ENCODE measurements around the gene KIFC1. TPM values are rescaled to one million over a fixed set of nuclear protein-coding genes. Genes with fewer than 3 reads are reported as not detected.

Gene KIFC1
- total RNA-seq, 4 donors from 2014 or later = 0.64 to 1.4 TPM; not detected in 2

DNA sequence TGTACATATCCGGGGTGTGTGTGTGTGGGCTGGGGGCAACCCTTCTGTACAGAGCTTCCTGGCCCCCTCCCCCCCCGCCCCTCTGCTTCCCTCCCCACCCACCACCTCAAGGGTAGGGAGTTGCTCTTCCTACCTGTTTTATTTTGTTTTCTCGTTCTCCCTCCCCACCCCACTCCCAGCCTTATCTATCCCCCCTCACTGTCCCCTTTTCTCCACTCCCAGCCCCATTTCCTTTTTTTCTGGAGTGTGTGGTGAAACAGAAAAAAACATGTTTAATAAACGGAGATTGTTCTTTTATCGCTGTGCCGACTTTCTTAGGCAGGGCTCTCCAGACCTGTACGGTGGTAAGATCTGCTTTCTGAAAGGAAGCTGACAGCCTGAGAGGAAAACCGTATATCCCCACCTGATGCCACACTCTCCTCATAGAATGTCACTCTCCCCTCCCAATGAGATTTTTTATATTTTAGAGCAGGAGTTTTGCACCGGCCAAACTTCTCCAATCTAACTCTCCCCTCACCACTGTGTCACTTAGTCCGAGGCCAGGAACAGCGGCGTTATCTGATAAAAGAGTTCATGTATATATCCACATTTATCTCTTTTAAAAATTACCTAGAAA lies 61.9 kb downstream of the KIFC1 start:
- Histone ChIP-seq H3K27me3 (no peaks in the 10 kb centered on the region), H3K36me3 (peaks cover 0 to 16% of the 10 kb centered on the region in 2 donors), H3K4me1 (peaks cover 10 to 18% of the 10 kb centered on the region in 2 donors), H3K4me3 (peak overlapping the region; percentile 70 to 87 (median 86)), H3K9me3 (no peaks in the 10 kb centered on the region), H3K27ac (peak overlapping the region; percentile 80 to 87 (median 84))
- ATAC-seq (no peak), DNase-seq (no peak)
- TF ChIP-seq, protein P1, sequence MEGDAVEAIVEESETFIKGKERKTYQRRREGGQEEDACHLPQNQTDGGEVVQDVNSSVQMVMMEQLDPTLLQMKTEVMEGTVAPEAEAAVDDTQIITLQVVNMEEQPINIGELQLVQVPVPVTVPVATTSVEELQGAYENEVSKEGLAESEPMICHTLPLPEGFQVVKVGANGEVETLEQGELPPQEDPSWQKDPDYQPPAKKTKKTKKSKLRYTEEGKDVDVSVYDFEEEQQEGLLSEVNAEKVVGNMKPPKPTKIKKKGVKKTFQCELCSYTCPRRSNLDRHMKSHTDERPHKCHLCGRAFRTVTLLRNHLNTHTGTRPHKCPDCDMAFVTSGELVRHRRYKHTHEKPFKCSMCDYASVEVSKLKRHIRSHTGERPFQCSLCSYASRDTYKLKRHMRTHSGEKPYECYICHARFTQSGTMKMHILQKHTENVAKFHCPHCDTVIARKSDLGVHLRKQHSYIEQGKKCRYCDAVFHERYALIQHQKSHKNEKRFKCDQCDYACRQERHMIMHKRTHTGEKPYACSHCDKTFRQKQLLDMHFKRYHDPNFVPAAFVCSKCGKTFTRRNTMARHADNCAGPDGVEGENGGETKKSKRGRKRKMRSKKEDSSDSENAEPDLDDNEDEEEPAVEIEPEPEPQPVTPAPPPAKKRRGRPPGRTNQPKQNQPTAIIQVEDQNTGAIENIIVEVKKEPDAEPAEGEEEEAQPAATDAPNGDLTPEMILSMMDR (IDR thresholded peaks at IDR 0.05 in 4 of 5, conservative IDR thresholded peaks at IDR 0.05 in 1 of 5) = no peak
- no peak for TF ChIP-seq POLR2A (IDR thresholded peaks at IDR 0.05)
- in situ Hi-C loops (cut with MboI; ENCODE audit: low sequenced_read_pairs in 4 of 4) (no loop called here), intact Hi-C loops (cut with DNase I; ENCODE audit: low total_unique reads) (loop anchor here (1.0 to 10.0 kb wide), 2 partner anchors 62 to 121 kb away; partner anchors contain the start of gene KIFC1)

DNA sequence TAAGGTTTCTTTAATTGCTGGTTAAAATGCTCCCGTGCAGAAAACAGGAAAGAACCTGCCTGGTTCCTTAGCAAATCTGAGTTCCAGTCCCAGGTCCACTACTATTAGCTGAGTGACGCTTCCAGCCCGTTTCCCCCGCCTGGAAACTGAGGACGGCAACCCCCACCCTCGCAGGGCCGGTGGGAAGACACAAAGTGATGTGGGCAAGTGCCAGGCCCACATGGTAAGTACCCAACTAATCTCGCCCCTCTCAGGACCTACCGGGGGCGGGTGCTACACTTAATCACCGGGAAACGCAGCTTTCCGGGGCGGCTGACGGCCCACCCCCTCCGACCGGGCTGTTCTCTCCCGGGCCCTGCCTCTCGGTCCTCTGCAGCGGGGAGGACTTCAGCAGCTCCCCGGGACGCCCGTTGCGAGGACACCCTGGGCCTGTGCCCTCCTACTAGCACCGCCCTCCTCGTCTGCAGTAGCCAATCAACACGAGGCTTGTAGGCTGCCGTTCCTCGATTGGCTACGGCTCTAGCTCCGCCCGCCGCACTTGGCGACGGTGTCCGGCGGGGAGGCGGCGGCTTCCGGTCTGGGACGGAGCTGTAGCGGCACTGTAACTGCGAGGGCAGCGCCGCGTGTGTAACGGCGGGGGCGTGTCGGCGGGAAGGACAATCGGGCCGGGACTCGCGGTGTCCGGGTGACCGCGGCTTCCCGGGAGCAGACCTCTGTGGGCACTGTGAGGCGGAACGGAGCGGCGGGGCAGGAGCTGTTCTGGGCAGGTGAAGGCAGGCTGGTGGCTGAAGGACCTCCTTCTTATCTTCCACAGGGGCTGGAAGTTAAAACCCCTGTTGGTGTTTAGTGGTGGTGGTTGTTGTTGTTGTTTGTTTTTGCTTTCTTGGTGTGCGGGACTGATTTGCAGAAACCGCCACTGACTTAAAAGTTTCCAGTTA lies 62.7 kb downstream of the KIFC1 start, which contains the start of gene ZBTB9:
TSS of gene ZBTB9 (plus strand) at position 568 of the 938 bp plus-strand sequence. CDS start 525 bp downstream, outside the sequence.
- intact Hi-C loops (cut with DNase I; ENCODE audit: low total_unique reads) = loop anchor here (1.0 to 10.0 kb wide), 2 partner anchors 63 to 121 kb away; partner anchors contain the start of gene KIFC1
- Histone ChIP-seq H3K4me3 (peak within 1 kb of the TSS; percentile 70 to 87 (median 86)), H3K27ac (peak within 1 kb of the TSS; percentile 80 to 87 (median 84)), H3K27me3 (no peaks in the 10 kb centered on the region), H3K4me1 (peaks cover 10 to 18% of the 10 kb centered on the region in 2 donors), H3K9me3 (no peaks in the 10 kb centered on the region), H3K36me3 (peaks cover 0 to 16% of the 10 kb centered on the region in 2 donors)
- ATAC-seq (peak; percentile 99), DNase-seq (peak; percentile 97)
- peak; percentile 69 to 86 for TF ChIP-seq POLR2A (IDR thresholded peaks at IDR 0.05)
- TF ChIP-seq, protein P1 (IDR thresholded peaks at IDR 0.05 in 4 of 5, conservative IDR thresholded peaks at IDR 0.05 in 1 of 5) = peak in 1 of 5 experiments; percentile 8
- in situ Hi-C loops (cut with MboI; ENCODE audit: low sequenced_read_pairs in 4 of 4) = no loop called here

DNA sequence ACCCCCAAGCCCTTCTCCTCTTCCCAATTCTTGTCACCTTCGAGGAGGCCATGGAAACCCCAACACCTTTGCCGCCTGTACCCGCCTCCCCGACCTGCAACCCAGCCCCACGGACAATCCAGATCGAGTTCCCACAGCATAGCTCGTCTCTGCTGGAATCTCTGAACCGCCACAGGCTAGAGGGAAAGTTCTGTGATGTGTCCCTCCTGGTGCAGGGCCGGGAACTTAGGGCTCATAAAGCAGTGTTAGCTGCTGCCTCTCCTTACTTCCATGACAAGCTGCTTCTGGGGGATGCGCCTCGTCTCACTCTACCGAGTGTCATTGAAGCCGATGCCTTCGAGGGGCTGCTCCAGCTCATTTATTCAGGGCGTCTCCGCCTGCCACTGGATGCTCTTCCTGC lies 63.4 kb downstream of the KIFC1 start:
- intact Hi-C loops (cut with DNase I; ENCODE audit: low total_unique reads) (loop anchor here (10.0 kb wide), 1 partner anchor 120 kb away; no protein-coding TSS in a partner anchor), in situ Hi-C loops (cut with MboI; ENCODE audit: low sequenced_read_pairs in 4 of 4) (no loop called here)
- Histone ChIP-seq H3K9me3 (no peaks in the 10 kb centered on the region), H3K27me3 (no peaks in the 10 kb centered on the region), H3K36me3 (peaks cover 0 to 16% of the 10 kb centered on the region in 2 donors), H3K4me1 (peaks cover 10 to 18% of the 10 kb centered on the region in 2 donors), H3K4me3 (peak overlapping the region; percentile 70 to 87 (median 86)), H3K27ac (peak overlapping the region; percentile 80 to 87 (median 84))
- ATAC-seq = no peak
- no peak for DNase-seq
- TF ChIP-seq, protein P1 (IDR thresholded peaks at IDR 0.05 in 4 of 5, conservative IDR thresholded peaks at IDR 0.05 in 1 of 5) = no peak
- no peak for TF ChIP-seq POLR2A (IDR thresholded peaks at IDR 0.05)

DNA sequence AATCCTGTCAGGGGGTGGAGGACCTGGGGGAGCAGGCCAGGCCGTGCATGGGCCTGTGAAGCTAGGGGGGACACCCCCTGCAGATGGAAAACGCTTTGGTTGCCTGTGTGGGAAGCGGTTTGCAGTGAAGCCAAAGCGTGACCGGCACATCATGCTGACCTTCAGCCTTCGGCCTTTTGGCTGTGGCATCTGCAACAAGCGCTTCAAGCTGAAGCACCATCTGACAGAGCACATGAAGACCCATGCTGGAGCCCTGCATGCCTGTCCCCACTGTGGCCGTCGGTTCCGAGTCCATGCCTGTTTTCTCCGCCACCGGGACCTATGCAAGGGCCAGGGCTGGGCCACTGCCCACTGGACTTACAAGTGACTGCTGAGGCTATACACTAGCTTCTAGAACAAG lies 64.5 kb downstream of the KIFC1 start:
- in situ Hi-C loops (cut with MboI; ENCODE audit: low sequenced_read_pairs in 4 of 4) = no loop called here
- no peak for TF ChIP-seq POLR2A (IDR thresholded peaks at IDR 0.05)
- TF ChIP-seq, protein P1 (IDR thresholded peaks at IDR 0.05 in 4 of 5, conservative IDR thresholded peaks at IDR 0.05 in 1 of 5) = no peak
- H3K9me3 ChIP-seq = no peaks in the 10 kb centered on the region
- H3K27ac ChIP-seq = no peak overlapping the region
- DNase-seq = no peak
- peaks cover 10 to 18% of the 10 kb centered on the region in 2 donors for H3K4me1 ChIP-seq
- no peak overlapping the region for H3K4me3 ChIP-seq
- H3K27me3 ChIP-seq = no peaks in the 10 kb centered on the region
- ATAC-seq = no peak
- peaks cover 0 to 16% of the 10 kb centered on the region in 2 donors for H3K36me3 ChIP-seq
- intact Hi-C loops (cut with DNase I; ENCODE audit: low total_unique reads) = loop anchor here (10.0 kb wide), 1 partner anchor 119 kb away; no protein-coding TSS in a partner anchor

Data from gastrocnemius medialis (tissue), 4 donors.